ENCODE measurements around the gene CEP57L1. TPM values are rescaled to one million over a fixed set of nuclear protein-coding genes. Genes with fewer than 3 reads are reported as not detected.
"Not testable (repeated sequence)": the region's sequence is repeated elsewhere in the genome, so short reads cannot be mapped to it uniquely, and the experiment has no call there.

CEP57L1 gene
- total RNA-seq, 1 donor from 2014 or later: 92.6 TPM

- not testable (repeated sequence) for DNase-seq
These were observed 17.4 kb downstream of the CEP57L1 start for GRCh38 chr6:109112663-109113062.

- DNase-seq: no peak
These were observed 22.2 kb downstream of the CEP57L1 start for GRCh38 chr6:109117346-109118035.

DNA sequence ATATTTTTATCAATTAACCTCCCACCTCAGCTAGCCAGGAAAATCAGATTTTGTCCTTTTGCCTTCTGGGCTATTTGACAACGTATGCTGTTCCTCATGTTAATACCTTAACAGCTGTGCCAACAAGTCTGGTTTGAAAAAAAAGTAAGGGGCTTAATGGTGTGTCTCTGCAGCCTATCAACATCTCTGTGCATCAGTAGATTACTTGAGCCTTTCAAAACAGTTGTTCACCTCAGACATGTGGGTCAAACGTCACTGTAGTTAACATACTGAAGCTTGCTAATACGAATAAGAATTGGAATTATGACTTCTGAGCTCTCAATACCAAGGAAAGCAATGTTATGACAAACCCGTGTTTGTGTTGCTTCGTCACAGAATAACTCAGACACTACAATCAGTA, 23.0 kb downstream of the CEP57L1 start:
- no peak for DNase-seq

GRCh38 chr6:109118871-109119354, 23.6 kb downstream of the CEP57L1 start:
- no peak for DNase-seq

GRCh38 chr6:109121411-109121810, 26.1 kb downstream of the CEP57L1 start:
- DNase-seq: no peak

DNA sequence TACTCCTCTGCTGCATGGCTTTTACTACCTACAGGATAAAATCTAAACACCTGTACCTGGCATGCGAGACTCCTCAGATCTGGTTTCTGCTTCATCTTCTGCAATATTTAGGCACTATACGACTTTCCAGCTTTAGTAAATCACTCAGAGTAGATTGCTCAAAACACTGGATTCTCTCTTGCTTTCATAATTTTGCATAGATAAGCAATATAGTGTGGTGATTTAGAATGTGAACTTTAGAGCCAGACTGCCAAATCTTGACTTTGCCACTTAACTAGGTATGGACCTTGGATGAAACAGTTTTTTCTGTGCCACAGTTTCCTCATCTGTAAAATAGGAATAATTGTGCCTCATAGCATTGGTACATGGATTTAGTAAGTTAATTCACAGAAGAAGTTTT, 28.9 kb downstream of the CEP57L1 start:
- no peak for DNase-seq

DNA sequence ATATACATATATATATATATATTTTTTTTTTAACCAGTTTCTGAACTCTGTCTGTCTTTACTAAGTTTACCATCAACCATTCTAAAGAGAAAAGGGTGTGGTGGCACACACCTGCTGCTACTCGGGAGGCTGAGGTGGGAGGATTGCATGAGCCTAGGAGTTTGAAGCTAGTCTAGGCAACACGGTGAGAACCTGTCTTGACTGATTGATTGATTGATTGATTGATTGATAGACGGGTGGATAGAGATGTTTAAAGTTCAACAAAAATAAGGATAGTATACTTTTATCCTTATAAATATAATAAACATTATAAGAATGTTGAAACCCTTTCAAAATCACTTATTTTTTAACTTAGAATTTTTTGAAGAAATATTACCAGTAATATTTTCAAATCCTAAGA, 30.2 kb downstream of the CEP57L1 start:
- no peak for DNase-seq

DNA sequence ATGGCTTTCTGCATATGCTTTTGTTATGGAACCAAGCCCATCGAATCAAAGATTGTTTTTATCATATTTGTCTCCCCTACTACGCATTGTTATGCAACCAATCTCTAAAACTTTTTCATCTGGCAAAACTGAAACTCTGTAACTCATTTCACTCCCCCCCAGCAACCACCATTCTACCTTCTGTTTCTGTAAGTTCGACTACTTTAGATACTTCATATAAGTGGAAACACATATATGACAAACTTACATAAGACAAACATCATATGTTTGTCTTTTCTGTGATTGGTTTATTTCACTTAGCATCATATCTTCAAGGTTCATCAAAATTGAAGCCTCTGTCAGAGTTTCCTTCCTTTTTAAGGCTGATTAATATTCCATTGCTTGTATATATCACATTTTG, 34.8 kb downstream of the CEP57L1 start:
- DNase-seq: no peak

GRCh38 chr6:109135600-109135999, 40.3 kb downstream of the CEP57L1 start:
- DNase-seq: not testable (repeated sequence)

- not testable (repeated sequence) for DNase-seq
These were observed 40.7 kb downstream of the CEP57L1 start for GRCh38 chr6:109136039-109136438.

- DNase-seq: not testable (repeated sequence)
These were observed 41.2 kb downstream of the CEP57L1 start for GRCh38 chr6:109136530-109136929.

DNA sequence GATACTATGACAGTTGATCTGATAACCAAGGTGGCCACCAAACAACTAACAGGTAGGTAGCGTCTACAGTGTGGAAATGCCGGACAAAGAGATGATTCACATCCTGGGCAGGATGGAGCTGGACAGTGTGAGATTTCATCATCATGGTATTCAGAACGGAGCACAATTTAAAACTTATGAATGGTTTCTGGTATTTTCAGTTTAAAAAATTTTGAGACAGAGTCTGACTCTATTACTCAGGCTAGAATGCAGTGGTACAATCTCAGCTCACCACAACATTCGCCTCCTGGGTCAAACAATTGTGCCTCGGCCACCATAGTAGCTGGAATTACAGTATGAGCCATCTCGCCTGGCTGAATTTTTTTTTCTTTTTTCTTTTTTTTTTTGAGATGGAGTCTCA, 43.8 kb downstream of the CEP57L1 start:
- DNase-seq: no peak

GRCh38 chr6:109142067-109142466, 46.8 kb downstream of the CEP57L1 start:
- DNase-seq: not testable (repeated sequence)

GRCh38 chr6:109143191-109143590, 47.9 kb downstream of the CEP57L1 start:
- DNase-seq: no peak

DNA sequence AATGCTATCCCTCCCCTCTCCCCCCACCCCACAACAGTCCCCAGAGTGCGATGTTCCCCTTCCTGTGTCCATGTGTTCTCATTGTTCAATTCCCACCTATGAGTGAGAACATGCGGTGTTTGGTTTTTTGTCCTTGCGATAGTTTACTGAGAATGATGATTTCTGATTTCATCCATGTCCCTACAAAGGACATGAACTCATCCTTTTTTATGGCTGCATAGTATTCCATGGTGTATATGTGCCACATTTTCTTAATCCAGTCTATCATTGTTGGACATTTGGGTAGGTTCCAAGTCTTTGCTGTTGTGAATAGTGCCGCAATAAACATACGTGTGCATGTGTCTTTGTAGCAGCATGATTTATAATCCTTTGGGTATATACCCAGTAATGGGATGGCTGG, 52.9 kb downstream of the CEP57L1 start:
- DNase-seq: not testable (repeated sequence)

DNA sequence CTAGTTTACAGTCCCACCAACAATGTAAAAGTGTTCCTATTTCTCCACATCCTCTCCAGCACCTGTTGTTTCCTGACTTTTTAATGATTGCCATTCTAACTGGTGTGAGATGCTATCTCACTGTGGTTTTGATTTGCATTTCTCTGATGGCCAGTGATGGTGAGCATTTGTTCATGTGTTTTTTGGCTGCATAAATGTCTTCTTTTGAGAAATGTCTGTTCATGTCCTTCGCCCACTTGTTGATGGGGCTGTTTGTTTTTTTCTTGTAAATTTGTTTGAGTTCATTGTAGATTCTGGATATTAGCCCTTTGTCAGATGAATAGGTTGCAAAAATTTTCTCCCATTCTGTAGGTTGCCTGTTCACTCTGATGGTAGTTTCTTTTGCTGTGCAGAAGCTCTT, 53.4 kb downstream of the CEP57L1 start:
- not testable (repeated sequence) for DNase-seq

DNA sequence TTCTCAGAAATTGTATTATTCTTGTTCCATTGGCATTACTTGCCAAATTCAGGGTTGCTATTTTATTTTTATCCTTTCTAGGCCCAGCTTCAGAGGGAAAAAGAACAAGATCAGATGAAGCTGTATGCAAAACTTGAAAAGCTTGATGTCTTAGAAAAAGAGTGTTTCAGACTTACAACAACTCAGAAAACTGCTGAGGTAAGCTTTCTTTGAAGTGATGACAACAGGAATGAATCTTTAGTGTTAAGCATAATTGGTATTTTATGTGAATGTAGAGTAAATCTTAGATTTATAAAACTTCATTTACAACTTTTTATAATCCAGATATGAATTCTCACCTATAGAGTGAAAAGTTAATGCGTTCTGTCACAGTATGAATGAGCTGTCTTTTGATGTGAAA, 58.4 kb downstream of the CEP57L1 start:
- DNase-seq: no peak

- no peak for DNase-seq
These were observed 69.0 kb downstream of the CEP57L1 start for GRCh38 chr6:109164331-109164730.

DNA sequence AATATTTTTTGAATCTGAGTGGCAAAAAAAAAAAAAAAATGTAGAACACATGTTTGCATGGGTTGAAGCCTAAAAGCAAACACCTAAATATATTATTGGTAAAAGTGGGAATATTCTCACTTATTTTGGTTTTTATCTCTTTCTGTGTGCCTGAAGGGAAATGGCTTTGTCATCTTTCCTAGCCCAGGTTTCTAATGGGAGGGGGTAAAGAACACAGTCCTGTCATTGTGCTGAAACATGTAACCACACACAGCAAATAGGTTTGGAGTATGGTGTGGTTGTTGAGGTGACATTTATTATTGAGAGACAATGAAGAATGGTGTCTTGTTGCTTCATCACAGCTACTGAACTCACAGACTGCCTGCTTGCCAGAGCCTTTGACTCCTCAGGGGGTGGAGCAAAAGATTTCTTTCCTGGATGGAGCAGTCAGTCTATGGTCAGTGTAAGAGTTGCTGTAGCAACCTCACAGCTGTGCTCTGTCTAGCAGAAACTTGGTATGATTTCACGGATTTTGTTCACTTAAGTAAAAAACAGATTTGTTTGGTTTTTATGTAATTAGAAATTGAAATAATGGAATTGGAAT, 70.2 kb downstream of the CEP57L1 start:
- DNase-seq: no peak

DNA sequence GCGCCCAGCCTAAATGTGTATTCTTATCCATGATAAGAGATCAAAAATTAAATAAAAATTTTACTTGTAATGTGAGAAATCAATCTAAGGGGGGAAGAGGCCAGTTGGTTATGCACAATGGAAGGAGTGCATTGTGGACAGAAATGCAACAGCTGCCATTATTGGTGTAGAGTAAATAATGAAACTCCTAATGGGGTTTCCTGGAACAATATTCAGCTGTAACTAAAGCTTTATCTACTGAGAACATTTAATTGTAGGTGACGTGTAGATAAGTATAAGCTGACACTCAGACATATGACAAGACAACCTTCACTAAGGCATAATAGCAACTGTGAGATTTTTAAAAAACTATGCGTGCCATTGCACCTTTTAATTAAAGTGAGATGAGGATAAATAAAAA, 71.4 kb downstream of the CEP57L1 start:
- DNase-seq: no peak

- no peak for DNase-seq
These were observed 72.3 kb downstream of the CEP57L1 start for GRCh38 chr6:109167562-109167961.

DNA sequence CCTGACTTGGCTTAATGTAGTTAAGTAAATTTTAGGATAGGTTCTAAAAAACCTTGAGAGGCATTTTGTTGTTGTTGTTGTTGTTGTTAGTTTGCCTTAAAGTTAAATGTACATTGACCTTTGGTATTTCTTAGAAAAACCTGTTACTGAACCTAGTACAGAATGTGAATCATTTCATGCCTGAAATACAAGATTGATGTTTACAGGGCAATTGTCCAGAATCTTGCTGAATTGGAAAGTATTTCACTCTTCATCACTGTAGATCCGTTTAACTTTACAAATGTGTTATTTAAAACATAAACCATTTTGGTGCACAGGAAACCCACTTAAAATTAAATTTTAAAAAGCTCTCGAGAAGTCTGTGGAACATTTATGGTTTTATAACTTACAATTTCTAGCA, 75.0 kb downstream of the CEP57L1 start:
- no peak for DNase-seq

DNA sequence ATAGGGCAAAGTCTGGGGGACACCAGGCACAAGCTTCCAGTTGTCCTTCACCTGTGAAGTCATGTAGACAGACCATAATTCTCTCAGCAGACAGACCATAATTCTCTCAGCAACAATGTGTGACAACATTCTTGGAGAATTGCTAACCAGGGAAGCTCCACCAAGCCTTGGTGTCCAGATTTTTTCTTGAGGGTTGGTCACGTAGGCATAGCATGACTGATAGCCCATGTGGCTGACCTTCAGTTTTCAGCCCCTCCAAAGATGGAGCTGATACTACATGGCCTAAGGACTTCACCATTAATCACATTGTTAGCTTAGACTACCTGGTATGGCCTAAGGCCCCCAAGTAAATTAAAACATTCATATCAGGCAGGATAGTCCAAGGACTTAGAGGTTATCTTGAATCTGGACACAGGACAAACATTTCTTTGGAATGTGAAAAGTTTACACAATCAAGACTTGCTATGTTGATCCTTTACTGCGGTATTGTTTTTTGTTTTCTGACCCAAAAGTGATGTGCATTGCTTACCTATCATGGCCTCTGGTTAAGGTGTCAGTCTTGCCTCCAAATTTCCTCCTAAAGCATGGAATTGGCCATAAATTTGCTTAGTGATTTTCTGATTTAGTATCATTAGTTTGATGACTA, 76.9 kb downstream of the CEP57L1 start:
- no peak for DNase-seq

DNA sequence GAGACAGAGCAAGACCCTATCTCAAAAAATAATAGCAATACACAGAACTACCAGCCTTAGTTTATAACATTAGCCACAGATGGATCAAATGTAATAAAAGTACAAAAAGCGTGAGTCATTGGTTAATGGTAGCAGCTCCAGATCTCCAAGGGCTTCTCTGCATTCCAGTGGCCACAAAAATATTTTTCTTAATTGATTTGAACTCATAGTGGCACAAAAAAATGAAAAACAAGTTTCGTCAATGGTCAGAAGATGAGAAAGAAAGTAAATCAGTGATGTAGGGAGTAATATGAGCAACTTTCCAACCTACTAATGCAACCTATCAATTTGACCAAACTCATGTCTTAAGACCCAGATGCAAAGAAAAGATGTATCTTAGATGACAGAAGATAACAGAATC, 79.6 kb downstream of the CEP57L1 start:
- DNase-seq: no peak
